B cell (primary cell): ENCODE data around the gene ZNF135.

Experiments used
- EZH2 ChIP-seq: IDR thresholded peaks from 2 replicates; pipeline ENCODE4 v1.6.1; 2012; ENCODE audit warnings: borderline replicate concordance, low read depth, mild to moderate bottlenecking, moderate library complexity, low read length; ENCODE audit not compliant: insufficient read depth, poor library complexity, severe bottlenecking
- TF ChIP-seq, protein P1 (sequence below): fragments of 200-600 bp; IDR thresholded peaks from one replicate; pipeline ENCODE4 v1.8.0; 2022; ENCODE audit warnings: antibody characterized with exemption, mild to moderate bottlenecking

DNA sequence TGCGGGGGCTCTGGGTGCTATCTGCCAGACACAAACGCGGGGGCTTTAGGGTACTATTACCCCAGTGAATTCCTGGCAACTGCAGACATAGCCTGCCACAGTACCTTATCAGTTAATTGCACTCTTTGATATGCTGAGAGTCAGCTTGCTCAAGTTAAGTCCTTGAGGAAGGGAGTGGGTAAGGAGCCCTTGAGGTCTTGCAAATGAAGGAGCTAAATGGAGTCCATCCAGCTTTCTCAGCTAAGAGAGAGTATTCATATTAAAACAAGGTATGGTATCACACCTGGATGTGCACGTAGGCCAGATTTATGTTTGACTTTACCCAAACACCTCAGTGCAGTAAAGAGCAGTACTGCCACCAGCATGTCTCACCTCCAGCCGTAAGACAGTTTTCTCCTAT, 44.9 kb upstream of the ZNF135 start:
- TF ChIP-seq, protein P1, sequence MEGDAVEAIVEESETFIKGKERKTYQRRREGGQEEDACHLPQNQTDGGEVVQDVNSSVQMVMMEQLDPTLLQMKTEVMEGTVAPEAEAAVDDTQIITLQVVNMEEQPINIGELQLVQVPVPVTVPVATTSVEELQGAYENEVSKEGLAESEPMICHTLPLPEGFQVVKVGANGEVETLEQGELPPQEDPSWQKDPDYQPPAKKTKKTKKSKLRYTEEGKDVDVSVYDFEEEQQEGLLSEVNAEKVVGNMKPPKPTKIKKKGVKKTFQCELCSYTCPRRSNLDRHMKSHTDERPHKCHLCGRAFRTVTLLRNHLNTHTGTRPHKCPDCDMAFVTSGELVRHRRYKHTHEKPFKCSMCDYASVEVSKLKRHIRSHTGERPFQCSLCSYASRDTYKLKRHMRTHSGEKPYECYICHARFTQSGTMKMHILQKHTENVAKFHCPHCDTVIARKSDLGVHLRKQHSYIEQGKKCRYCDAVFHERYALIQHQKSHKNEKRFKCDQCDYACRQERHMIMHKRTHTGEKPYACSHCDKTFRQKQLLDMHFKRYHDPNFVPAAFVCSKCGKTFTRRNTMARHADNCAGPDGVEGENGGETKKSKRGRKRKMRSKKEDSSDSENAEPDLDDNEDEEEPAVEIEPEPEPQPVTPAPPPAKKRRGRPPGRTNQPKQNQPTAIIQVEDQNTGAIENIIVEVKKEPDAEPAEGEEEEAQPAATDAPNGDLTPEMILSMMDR: no peak
- no peak for TF ChIP-seq EZH2
